Transverse colon (tissue), 4 donors: ENCODE data around the gene ZNRF3.

Source experiments
- CTCF ChIP-seq, 5 experiments: fragments of 200-600 bp in 3 of 5; fragments of 450-650 bp in 2 of 5; sonication (generic) in 3 of 5; IDR thresholded peaks; 1 replicate in 2 of 5; 2 replicates in 3 of 5; pipeline ENCODE4 v1.5.1; 2016 to 2017; ENCODE audit warnings: antibody characterized with exemption in 5 of 5, inconsistent platforms in 3 of 5, mild to moderate bottlenecking in 2 of 5, moderate library complexity in 1 of 5
- EP300 ChIP-seq: sonication (generic); formaldehyde crosslinking; IDR thresholded peaks from one replicate; pipeline ENCODE4 v1.6.1; 2017; ENCODE audit warnings: antibody characterized with exemption, low read depth
- POLR2A ChIP-seq: fragments of 450-650 bp; IDR thresholded peaks from one replicate; pipeline ENCODE4 v1.6.1; 2016; ENCODE audit warnings: antibody characterized with exemption, mild to moderate bottlenecking, moderate library complexity
- POLR2AphosphoS5 ChIP-seq, 3 donors: sonication (generic); formaldehyde crosslinking; IDR thresholded peaks; one replicate each; pipeline ENCODE4 v1.6.1; 2016; ENCODE audit warnings: antibody characterized with exemption in 3 of 3

- TF ChIP-seq CTCF (IDR thresholded peaks at IDR 0.05) (no peak), POLR2A (no peak), EP300 (no peak), POLR2AphosphoS5 (IDR thresholded peaks at IDR 0.05) (no peak)
Observed at GRCh38 chr22:28967969-28968368, 84.6 kb downstream of the ZNRF3 start.
